K562 (cell line): ENCODE measurements around the gene LRRC8E. TPM values are rescaled to one million over a fixed set of nuclear protein-coding genes. Genes with fewer than 3 reads are reported as not detected.

Experiments
- ATAC-seq: fragments of 200-7000 bp; cut with Tn5 transposase; 3 replicates; pipeline ENCODE4 v1.9.1; 2020; ENCODE audit warnings: moderate library complexity
- BruUV-seq: library from RNA; stranded (reverse); fragments of 400-500 nt; replicated peaks from 2 replicates; lab custom pipeline; 2021; lab: Mats Ljungman, UMichigan
- CTCF ChIA-PET: fragments of 300-600 bp; formaldehyde crosslinking; extraction: SDS; loops from one replicate; lab custom pipeline; 2021; ENCODE audit warnings: low intra/inter-chr PET ratio; lab: Yijun Ruan, JAX
- POLR2A ChIA-PET: fragments of 300-600, 350-650 bp; sonication (Branson Sonifier 250); formaldehyde crosslinking; extraction: SDS; loops from one replicate; lab custom pipeline; 2021; ENCODE audit warnings: antibody characterized with exemption, inconsistent platforms; lab: Yijun Ruan, JAX
- DNase-seq, 4 experiments: peaks; one replicate each; pipeline versions ENCODE4 v3.0.0 to v3.0.0-alpha.2; 2011 to 2018; ENCODE audit warnings: low spot score in 3 of 4, mixed read lengths in 3 of 4; ENCODE audit errors: extremely low read depth in 1 of 4
- FAIRE-seq: peaks from 2 replicates; lab custom pipeline; 2011; peaks lifted over from hg19 to GRCh38; lab: Jason Lieb, UNC
- H2AFZ ChIP-seq: 2 replicates; pipeline ENCODE4 v1.6.0; 2011; ENCODE audit warnings: low read depth, low read length, control low read depth, inconsistent platforms
- H3K27ac ChIP-seq: fragments of 200-600 bp; 3 replicates; pipeline ENCODE4 v1.8.0; 2011; ENCODE audit warnings: low read depth, mild to moderate bottlenecking, control low read depth, inconsistent platforms, low read length, moderate library complexity, mixed read lengths; ENCODE audit errors: extremely low read depth
- H3K27me3 ChIP-seq, 2 experiments: fragments of 300-600 bp in 1 of 2; 2 replicates in 1 of 2; 3 replicates in 1 of 2; pipeline versions ENCODE4 v1.6.0 to v1.8.0; 2011; ENCODE audit warnings: inconsistent platforms in 2 of 2, low read length in 2 of 2, mild to moderate bottlenecking in 1 of 2, mixed read lengths in 1 of 2, moderate library complexity in 1 of 2; ENCODE audit not compliant: control insufficient read depth in 2 of 2, insufficient read depth in 2 of 2
- H3K36me3 ChIP-seq: fragments of 300-600 bp; 3 replicates; pipeline ENCODE4 v1.8.0; 2011; ENCODE audit warnings: mild to moderate bottlenecking, low read length, inconsistent platforms; ENCODE audit not compliant: control insufficient read depth, insufficient read depth
- H3K4me1 ChIP-seq, 2 experiments: fragments of 200-600 bp in 1 of 2; replicated peaks in 1 of 2; 2 replicates in 1 of 2; 3 replicates in 1 of 2; pipeline versions ENCODE4 v1.5.1 to v1.8.0; 2011; ENCODE audit warnings: inconsistent platforms in 2 of 2, low read length in 2 of 2, mild to moderate bottlenecking in 1 of 2, mixed read lengths in 1 of 2, moderate library complexity in 1 of 2; ENCODE audit not compliant: control insufficient read depth in 2 of 2, insufficient read depth in 2 of 2
- H3K4me2 ChIP-seq: 2 replicates; pipeline ENCODE4 v1.6.1; 2011; ENCODE audit warnings: low read length, control low read depth, inconsistent platforms, mixed read lengths; ENCODE audit not compliant: insufficient read depth
- H3K4me3 ChIP-seq: fragments of 200-600 bp; sonication (generic), shearing (Covaris generic); 2 replicates; pipeline ENCODE4 v1.5.1; 2016; ENCODE audit warnings: control low read depth, inconsistent platforms
- H3K79me2 ChIP-seq: fragments of 200-600 bp; 3 replicates; pipeline ENCODE4 v1.8.0; 2011; ENCODE audit warnings: low read length, inconsistent platforms; ENCODE audit not compliant: control insufficient read depth, insufficient read depth
- H3K9ac ChIP-seq, 2 experiments: 2 replicates each; pipeline versions ENCODE4 v1.6.0 to v1.6.1; 2011; ENCODE audit warnings: low read depth in 2 of 2, low read length in 2 of 2, control low read depth in 1 of 2, inconsistent platforms in 1 of 2, mild to moderate bottlenecking in 1 of 2, mixed read lengths in 1 of 2; ENCODE audit not compliant: insufficient read depth in 1 of 2
- H3K9me1 ChIP-seq: one replicate; pipeline ENCODE4 v1.6.0; 2011; ENCODE audit warnings: inconsistent platforms, mild to moderate bottlenecking, low read length, moderate library complexity; ENCODE audit not compliant: control insufficient read depth, insufficient read depth
- H3K9me3 ChIP-seq: replicated peaks from 2 replicates; pipeline ENCODE4 v1.5.1; 2011; ENCODE audit warnings: low read depth, low read length, inconsistent platforms; ENCODE audit not compliant: control insufficient read depth, insufficient read depth
- H4K20me1 ChIP-seq: replicated peaks from 2 replicates; pipeline ENCODE4 v1.6.1; 2011; ENCODE audit warnings: low read length, inconsistent platforms, mixed read lengths; ENCODE audit not compliant: control insufficient read depth, insufficient read depth
- ZC3H8 ChIP-seq: fragments of 450-650 bp; IDR thresholded peaks from 2 replicates; pipeline ENCODE4 v1.6.1; 2017
- ZNF263 ChIP-seq: sonication (generic); formaldehyde crosslinking; IDR thresholded peaks from 2 replicates; pipeline ENCODE4 v1.8.0; 2022; ENCODE audit warnings: mild to moderate bottlenecking, missing genetic modification reagents, borderline replicate concordance
- WGBS: fragments of 100-300 bp; shearing (Covaris generic); methylation state at CpG from one replicate; pipeline ENCODE4 v1.1.6; 2016; ENCODE audit warnings: low coverage, mixed read lengths; ENCODE audit not compliant: insufficient coverage; ENCODE audit errors: missing lambda C conversion rate; 5-methylcytosine and 5-hydroxymethylcytosine counted together
- in situ Hi-C: fragments of 300-500 bp; cut with MboI; formaldehyde crosslinking; loops from 4 replicates; pipeline ENCODE4 v1.15.0; 2018; ENCODE audit warnings: inconsistent platforms, mixed read lengths
- intact Hi-C: fragments of 100-400 bp; cut with micrococcal nuclease; formaldehyde crosslinking; loops from 2 replicates; pipeline ENCODE4 v1.14.2; 2022
- polyA plus RNA-seq, 8 experiments: library from polyadenylated mRNA; depleted of rRNA in 4 of 8; stranded (reverse) in 5 of 8; unstranded in 3 of 8; fragments of >200 nt; fragmentation: Nextera tagmentation in 2 of 8; fragmentation: Illumina TruSeq in 1 of 8; extraction: Ambion mirVana in 2 of 8; extraction: Trizol in 1 of 8; gene quantifications; 2 replicates each; pipeline versions ENCODE4 v1.2.1 to v1.2.3, GENCODE V29; 2011 to 2014; ENCODE audit warnings: inconsistent platforms in 1 of 8, missing spikeins in 1 of 8
- total RNA-seq, 7 experiments: library from RNA; depleted of rRNA in 6 of 7; stranded (reverse); fragments of >200 nt in 6 of 7; fragmentation: Illumina TruSeq in 2 of 7; extraction: Trizol in 2 of 7; gene quantifications; 2 replicates each; pipeline versions ENCODE4 v1.2.1 to v1.2.3, GENCODE V29; 2011 to 2021; ENCODE audit warnings: low replicate concordance in 1 of 7

LRRC8E gene
- total and polyA plus RNA-seq, 9 of the 15 experiments (the other 6 are each of a cell fraction or from before 2014, with no cell fraction given) = 0.08 to 5.7 (median 3.5) TPM; not detected in 1

DNA sequence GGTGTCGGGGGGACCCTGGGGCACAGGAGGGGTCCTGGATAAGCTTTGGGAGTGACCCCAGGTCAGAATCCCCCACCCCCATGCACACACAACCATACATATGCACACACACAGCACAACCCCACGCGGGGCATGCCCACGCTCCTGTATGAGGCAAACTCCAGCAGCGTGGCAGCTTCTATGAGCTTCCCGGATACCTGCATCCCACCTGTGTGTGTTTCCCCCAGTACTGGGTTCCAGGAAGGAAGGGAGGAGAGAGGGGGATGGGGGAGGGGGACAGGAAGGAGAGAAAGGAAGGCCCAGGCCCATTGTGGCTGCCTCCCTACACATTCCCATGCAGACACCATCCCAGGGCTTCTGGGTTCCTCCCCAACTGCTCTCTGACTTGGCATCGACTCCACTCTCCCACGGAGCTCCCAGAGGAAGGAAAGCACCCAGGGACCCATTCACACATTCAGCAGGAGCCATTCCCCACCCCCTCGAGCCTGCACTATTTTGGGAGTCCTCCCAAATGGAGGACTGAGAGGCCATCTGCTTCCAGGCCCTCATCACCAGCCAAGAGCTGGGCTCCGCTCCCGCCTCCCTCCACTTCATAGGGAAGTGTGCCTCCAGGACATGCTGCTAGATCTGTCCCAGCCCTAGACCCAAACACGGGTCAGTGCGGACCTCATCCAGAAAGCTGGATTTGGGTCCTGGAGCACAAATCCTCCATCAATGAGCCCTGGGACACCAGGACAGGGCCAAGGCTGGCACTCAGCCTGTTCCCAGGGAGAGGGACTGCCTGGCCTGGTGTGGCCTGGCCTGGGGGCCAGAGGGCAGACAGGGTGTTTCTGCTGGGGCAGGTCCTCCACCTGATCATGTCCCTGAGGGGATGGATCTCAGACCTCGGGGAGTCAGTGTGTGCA, 27.3 kb upstream of the LRRC8E start:
- H3K79me2 ChIP-seq = no peaks in the 10 kb centered on the region
- no peak overlapping the region for H2AFZ ChIP-seq
- no peak for ATAC-seq
- POLR2A ChIA-PET = interaction anchor here (0.5 kb wide), 1 partner anchor 731 kb away, joined by 4 read pairs; no protein-coding TSS in a partner anchor
- peak overlapping the region in 1 of 2 experiments; percentile 86; a peak in 2 of 4 replicates for H3K9ac ChIP-seq
- DNase-seq = no peak
- TF ChIP-seq ZNF263 (CRISPR knock-in tag) (peak; percentile 81), ZC3H8 (no peak)
- no peaks in the 10 kb centered on the region for H4K20me1 ChIP-seq
- intact Hi-C loops (no loop called here), in situ Hi-C loops (no loop called here)
- no peak for FAIRE-seq
- no peaks in the 10 kb centered on the region for H3K9me3 ChIP-seq
- no peak overlapping the region for H3K4me2 ChIP-seq
- no peak overlapping the region for H3K27ac ChIP-seq
- no peaks in the 10 kb centered on the region for H3K36me3 ChIP-seq
- peaks cover 6% of the 10 kb centered on the region for H3K9me1 ChIP-seq
- H3K4me3 ChIP-seq = no peak overlapping the region
- H3K27me3 ChIP-seq = no peaks in the 10 kb centered on the region
- no TSS peak for BruUV-seq
- H3K4me1 ChIP-seq = peaks cover 22 to 91% of the 10 kb centered on the region in 2 experiments
- 68% methylated on average over 13 of the region's 14 CpGs for WGBS
- CTCF ChIA-PET = no interaction called here
